Measurements from ENCODE around the gene CDIP1.

CDIP1 gene

GRCh38 chr16:4481526-4481925, 57.0 kb downstream of the CDIP1 start:
- no peak overlapping the region for H3K4me3 ChIP-seq (ENCODE audit: low read depth in 1 of 5, low read length in 5 of 5)
- no peaks in the 10 kb centered on the region for H3K9me3 ChIP-seq (ENCODE audit: control insufficient read depth in 5 of 5, low read length in 5 of 5)
- no peak overlapping the region for H3K27ac ChIP-seq (ENCODE audit: low read depth, low read length)
- peaks cover 3 to 5% (median 5%) of the 10 kb centered on the region in 5 donors for H3K36me3 ChIP-seq (ENCODE audit: control insufficient read depth in 5 of 5, insufficient read depth in 5 of 5, low read length in 5 of 5)
- no peak overlapping the region for H3K9ac ChIP-seq (ENCODE audit: low read length in 5 of 5)
- H3K27me3 ChIP-seq (ENCODE audit: control insufficient read depth in 5 of 5, insufficient read depth in 4 of 5, low read length in 5 of 5) = no peaks in the 10 kb centered on the region
- H3K4me1 ChIP-seq (ENCODE audit: control insufficient read depth in 5 of 5, insufficient read depth in 5 of 5, low read length in 5 of 5) = peaks cover 2 to 23% (median 19%) of the 10 kb centered on the region in 5 donors

GRCh38 chr16:4477966-4478365, 60.6 kb downstream of the CDIP1 start:
- Histone ChIP-seq H3K9ac (ENCODE audit: low read length in 5 of 5) (no peak overlapping the region), H3K27me3 (ENCODE audit: control insufficient read depth in 5 of 5, insufficient read depth in 4 of 5, low read length in 5 of 5) (no peaks in the 10 kb centered on the region), H3K9me3 (ENCODE audit: control insufficient read depth in 5 of 5, low read length in 5 of 5) (no peaks in the 10 kb centered on the region), H3K27ac (ENCODE audit: low read depth, low read length) (no peak overlapping the region), H3K36me3 (ENCODE audit: control insufficient read depth in 5 of 5, insufficient read depth in 5 of 5, low read length in 5 of 5) (peaks cover 0 to 2% (median 0%) of the 10 kb centered on the region in 5 donors), H3K4me3 (ENCODE audit: low read depth in 1 of 5, low read length in 5 of 5) (no peak overlapping the region), H3K4me1 (ENCODE audit: control insufficient read depth in 5 of 5, insufficient read depth in 5 of 5, low read length in 5 of 5) (peaks cover 2 to 43% (median 27%) of the 10 kb centered on the region in 5 donors)

GRCh38 chr16:4475880-4476788, 62.4 kb downstream of the CDIP1 start, which contains the start of gene HMOX2:
Gene HMOX2, plus strand, starts transcription at chr16:4476398. Its CDS starts 29,127 bp downstream, at chr16:4505525.
- peak within 1 kb of the TSS; percentile 78 to 95 (median 86) for H3K4me3 ChIP-seq (ENCODE audit: low read depth in 1 of 5, low read length in 5 of 5)
- H3K36me3 ChIP-seq (ENCODE audit: control insufficient read depth in 5 of 5, insufficient read depth in 5 of 5, low read length in 5 of 5) = peaks cover 0 to 2% (median 0%) of the 10 kb centered on the region in 5 donors
- H3K27ac ChIP-seq (ENCODE audit: low read depth, low read length) = peak within 1 kb of the TSS; percentile 67
- peak within 1 kb of the TSS in 4 of 5 donors; percentile 86 to 87 (median 86) for H3K9ac ChIP-seq (ENCODE audit: low read length in 5 of 5)
- H3K4me1 ChIP-seq (ENCODE audit: control insufficient read depth in 5 of 5, insufficient read depth in 5 of 5, low read length in 5 of 5) = peaks cover 2 to 43% (median 27%) of the 10 kb centered on the region in 5 donors
- no peaks in the 10 kb centered on the region for H3K27me3 ChIP-seq (ENCODE audit: control insufficient read depth in 5 of 5, insufficient read depth in 4 of 5, low read length in 5 of 5)
- H3K9me3 ChIP-seq (ENCODE audit: control insufficient read depth in 5 of 5, low read length in 5 of 5) = no peaks in the 10 kb centered on the region

- no peaks in the 10 kb centered on the region for H3K9me3 ChIP-seq (ENCODE audit: control insufficient read depth in 5 of 5, low read length in 5 of 5)
- peaks cover 0 to 2% (median under 1%) of the 10 kb centered on the region in 5 donors for H3K36me3 ChIP-seq (ENCODE audit: control insufficient read depth in 5 of 5, insufficient read depth in 5 of 5, low read length in 5 of 5)
- H3K4me3 ChIP-seq (ENCODE audit: low read depth in 1 of 5, low read length in 5 of 5) = peak within 1 kb of the TSS; percentile 50 to 76 (median 67)
- H3K27ac ChIP-seq (ENCODE audit: low read depth, low read length) = peak within 1 kb of the TSS; percentile 70
- no peaks in the 10 kb centered on the region for H3K27me3 ChIP-seq (ENCODE audit: control insufficient read depth in 5 of 5, insufficient read depth in 4 of 5, low read length in 5 of 5)
- H3K9ac ChIP-seq (ENCODE audit: low read length in 5 of 5) = peak within 1 kb of the TSS in 3 of 5 donors; percentile 8 to 73 (median 51)
- peaks cover 2 to 43% (median 27%) of the 10 kb centered on the region in 5 donors for H3K4me1 ChIP-seq (ENCODE audit: control insufficient read depth in 5 of 5, insufficient read depth in 5 of 5, low read length in 5 of 5)
Measured at GRCh38 chr16:4474192-4474961, 64.2 kb downstream of the CDIP1 start, which contains the start of gene NMRAL1. Gene NMRAL1, minus strand, starts transcription at chr16:4474625. Its CDS starts 493 bp downstream, at chr16:4474132.

GRCh38 chr16:4472880-4473279, 65.7 kb downstream of the CDIP1 start:
- H3K4me1 ChIP-seq (ENCODE audit: control insufficient read depth in 5 of 5, insufficient read depth in 5 of 5, low read length in 5 of 5) = peaks cover 2 to 40% (median 24%) of the 10 kb centered on the region in 5 donors
- no peak overlapping the region for H3K9ac ChIP-seq (ENCODE audit: low read length in 5 of 5)
- H3K4me3 ChIP-seq (ENCODE audit: low read depth in 1 of 5, low read length in 5 of 5) = no peak overlapping the region
- H3K27ac ChIP-seq (ENCODE audit: low read depth, low read length) = no peak overlapping the region
- H3K9me3 ChIP-seq (ENCODE audit: control insufficient read depth in 5 of 5, low read length in 5 of 5) = no peaks in the 10 kb centered on the region
- no peaks in the 10 kb centered on the region for H3K27me3 ChIP-seq (ENCODE audit: control insufficient read depth in 5 of 5, insufficient read depth in 4 of 5, low read length in 5 of 5)
- peaks cover 0 to 14% (median 8%) of the 10 kb centered on the region in 5 donors for H3K36me3 ChIP-seq (ENCODE audit: control insufficient read depth in 5 of 5, insufficient read depth in 5 of 5, low read length in 5 of 5)

- H3K4me3 ChIP-seq (ENCODE audit: low read depth in 1 of 5, low read length in 5 of 5) = no peak overlapping the region
- no peak overlapping the region for H3K27ac ChIP-seq (ENCODE audit: low read depth, low read length)
- H3K36me3 ChIP-seq (ENCODE audit: control insufficient read depth in 5 of 5, insufficient read depth in 5 of 5, low read length in 5 of 5) = peaks cover 0 to 20% (median 10%) of the 10 kb centered on the region in 5 donors
- H3K9me3 ChIP-seq (ENCODE audit: control insufficient read depth in 5 of 5, low read length in 5 of 5) = no peaks in the 10 kb centered on the region
- peaks cover 2 to 33% (median 18%) of the 10 kb centered on the region in 5 donors for H3K4me1 ChIP-seq (ENCODE audit: control insufficient read depth in 5 of 5, insufficient read depth in 5 of 5, low read length in 5 of 5)
- H3K9ac ChIP-seq (ENCODE audit: low read length in 5 of 5) = no peak overlapping the region
- no peaks in the 10 kb centered on the region for H3K27me3 ChIP-seq (ENCODE audit: control insufficient read depth in 5 of 5, insufficient read depth in 4 of 5, low read length in 5 of 5)
Measured at GRCh38 chr16:4471869-4472268, 66.7 kb downstream of the CDIP1 start.

GRCh38 chr16:4468972-4469371, 69.6 kb downstream of the CDIP1 start:
- Histone ChIP-seq H3K27me3 (ENCODE audit: control insufficient read depth in 5 of 5, insufficient read depth in 4 of 5, low read length in 5 of 5) (no peaks in the 10 kb centered on the region), H3K27ac (ENCODE audit: low read depth, low read length) (no peak overlapping the region), H3K4me1 (ENCODE audit: control insufficient read depth in 5 of 5, insufficient read depth in 5 of 5, low read length in 5 of 5) (peaks cover 0 to 6% (median 3%) of the 10 kb centered on the region in 5 donors), H3K9ac (ENCODE audit: low read length in 5 of 5) (no peak overlapping the region), H3K4me3 (ENCODE audit: low read depth in 1 of 5, low read length in 5 of 5) (no peak overlapping the region), H3K36me3 (ENCODE audit: control insufficient read depth in 5 of 5, insufficient read depth in 5 of 5, low read length in 5 of 5) (peaks cover 0 to 44% (median 30%) of the 10 kb centered on the region in 5 donors), H3K9me3 (ENCODE audit: control insufficient read depth in 5 of 5, low read length in 5 of 5) (no peaks in the 10 kb centered on the region)

- Histone ChIP-seq H3K4me3 (ENCODE audit: low read depth in 1 of 5, low read length in 5 of 5) (no peak overlapping the region), H3K36me3 (ENCODE audit: control insufficient read depth in 5 of 5, insufficient read depth in 5 of 5, low read length in 5 of 5) (peaks cover 0 to 54% (median 36%) of the 10 kb centered on the region in 5 donors), H3K27ac (ENCODE audit: low read depth, low read length) (no peak overlapping the region), H3K9me3 (ENCODE audit: control insufficient read depth in 5 of 5, low read length in 5 of 5) (no peaks in the 10 kb centered on the region), H3K27me3 (ENCODE audit: control insufficient read depth in 5 of 5, insufficient read depth in 4 of 5, low read length in 5 of 5) (no peaks in the 10 kb centered on the region), H3K4me1 (ENCODE audit: control insufficient read depth in 5 of 5, insufficient read depth in 5 of 5, low read length in 5 of 5) (no peaks in the 10 kb centered on the region), H3K9ac (ENCODE audit: low read length in 5 of 5) (no peak overlapping the region)
Measured at GRCh38 chr16:4467916-4468315, 70.7 kb downstream of the CDIP1 start.

GRCh38 chr16:4465977-4466779, 72.4 kb downstream of the CDIP1 start:
- Histone ChIP-seq H3K27ac (ENCODE audit: low read depth, low read length) (no peak overlapping the region), H3K4me1 (ENCODE audit: control insufficient read depth in 5 of 5, insufficient read depth in 5 of 5, low read length in 5 of 5) (no peaks in the 10 kb centered on the region), H3K9ac (ENCODE audit: low read length in 5 of 5) (peak overlapping the region in 1 of 5 donors; percentile 25), H3K4me3 (ENCODE audit: low read depth in 1 of 5, low read length in 5 of 5) (no peak overlapping the region), H3K36me3 (ENCODE audit: control insufficient read depth in 5 of 5, insufficient read depth in 5 of 5, low read length in 5 of 5) (peaks cover 0 to 63% (median 43%) of the 10 kb centered on the region in 5 donors), H3K27me3 (ENCODE audit: control insufficient read depth in 5 of 5, insufficient read depth in 4 of 5, low read length in 5 of 5) (no peaks in the 10 kb centered on the region), H3K9me3 (ENCODE audit: control insufficient read depth in 5 of 5, low read length in 5 of 5) (no peaks in the 10 kb centered on the region)
